ENCODE measurements around the gene GUCA2B.

GUCA2B gene

DNA sequence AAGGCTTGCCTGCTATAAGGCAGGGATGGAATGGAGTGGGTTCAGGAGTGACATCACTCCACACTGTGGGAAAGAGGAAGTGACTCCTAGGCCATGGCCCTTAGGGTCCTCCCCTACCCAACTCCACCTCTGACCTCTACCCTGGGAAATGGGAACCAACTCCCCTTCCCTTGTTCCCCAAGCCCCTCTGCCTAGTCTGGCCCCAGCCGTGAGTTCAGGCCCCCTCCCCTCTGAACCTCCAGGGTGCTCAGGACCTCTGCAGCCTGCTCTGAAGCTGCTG, 15.1 kb downstream of the GUCA2B start:
- no peak for FAIRE-seq

DNA sequence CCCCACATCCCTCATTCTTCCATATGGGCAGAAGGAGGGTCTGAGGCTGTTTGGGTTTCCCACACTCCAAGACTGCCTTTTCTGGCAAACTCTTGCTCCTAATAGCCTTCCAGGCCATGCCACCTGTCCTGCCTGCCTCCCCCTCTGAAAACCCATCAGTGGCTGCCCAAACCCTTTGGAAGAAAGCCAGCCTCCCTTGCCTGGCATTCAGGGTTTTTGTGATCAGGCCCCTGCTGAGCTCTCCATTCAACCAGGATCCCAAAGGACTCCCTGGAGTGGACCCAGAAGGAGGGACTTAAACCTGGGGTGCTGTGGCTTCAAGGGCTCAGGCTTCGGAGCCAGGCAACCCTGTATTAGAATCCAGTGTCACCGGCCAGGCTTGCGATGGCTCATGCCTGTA, 15.6 kb downstream of the GUCA2B start:
- FAIRE-seq: no peak

DNA sequence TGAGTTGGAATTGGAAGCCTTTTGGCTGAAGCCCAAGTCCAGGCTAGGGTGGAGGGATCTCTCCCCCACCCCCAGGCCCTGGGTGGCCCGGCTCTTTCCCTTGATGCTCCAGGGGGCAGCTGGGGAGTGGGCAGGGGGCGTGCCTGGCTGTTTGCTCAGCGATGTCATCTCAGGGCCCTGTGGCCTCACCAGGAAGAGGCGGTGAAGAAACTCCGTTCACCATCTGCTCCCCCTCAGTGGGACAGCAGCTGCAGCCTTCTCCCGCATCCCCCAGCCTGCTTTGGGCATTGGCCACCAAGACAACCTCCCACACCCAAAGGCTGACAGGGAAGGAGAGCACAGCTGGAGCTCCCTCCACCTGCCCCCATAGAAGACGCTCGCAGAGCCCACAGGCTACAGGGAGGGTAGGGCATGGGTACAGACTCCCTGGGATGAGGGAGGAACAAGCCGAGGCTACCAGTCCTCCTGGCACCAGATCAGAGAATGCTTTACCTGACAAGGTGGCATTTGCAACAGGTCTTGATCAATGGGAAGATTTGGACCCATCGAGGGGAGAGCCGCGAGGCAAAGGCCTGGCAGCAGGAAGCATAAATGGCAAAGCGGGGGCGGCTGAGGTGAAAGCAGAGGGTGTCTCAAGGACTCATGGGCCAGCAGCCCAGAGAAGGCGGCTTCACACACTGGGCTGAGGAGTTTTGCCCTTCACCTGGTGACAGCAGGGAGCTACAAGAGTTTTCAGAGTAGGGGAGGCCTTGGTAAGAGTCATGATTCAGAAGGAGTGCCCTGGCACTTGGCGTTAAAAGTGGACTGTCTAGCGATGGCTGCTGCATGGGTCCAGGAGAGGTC, 17.8 kb downstream of the GUCA2B start:
- no peak for FAIRE-seq

DNA sequence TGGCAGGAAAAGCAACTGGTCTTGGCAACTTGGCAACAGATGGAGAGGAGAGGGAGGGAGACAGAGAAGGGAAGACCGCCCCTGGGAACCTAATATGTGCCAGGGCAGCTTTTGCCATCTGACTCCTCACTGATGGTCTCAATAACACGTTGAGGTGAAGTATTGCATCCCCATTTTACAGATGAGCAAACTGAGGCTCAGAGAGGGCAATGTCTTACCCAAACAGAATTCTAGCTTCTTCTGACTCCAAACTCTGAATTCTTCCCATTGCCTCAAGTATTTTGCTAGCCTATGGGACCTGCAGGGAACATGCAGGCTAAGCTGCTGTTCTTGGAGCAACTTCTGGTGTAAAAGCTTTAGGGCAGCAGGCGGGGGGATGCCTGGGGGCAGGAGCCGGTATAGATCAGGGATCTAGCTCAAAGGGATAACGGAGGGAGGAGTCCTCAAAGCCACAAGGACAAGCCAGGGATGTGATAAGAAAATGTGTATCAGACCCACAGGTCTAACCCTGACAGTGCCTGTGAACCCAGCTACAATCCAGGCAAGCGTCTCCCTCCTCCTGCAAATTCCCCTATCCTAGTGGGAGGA, 18.6 kb downstream of the GUCA2B start:
- no peak for FAIRE-seq

DNA sequence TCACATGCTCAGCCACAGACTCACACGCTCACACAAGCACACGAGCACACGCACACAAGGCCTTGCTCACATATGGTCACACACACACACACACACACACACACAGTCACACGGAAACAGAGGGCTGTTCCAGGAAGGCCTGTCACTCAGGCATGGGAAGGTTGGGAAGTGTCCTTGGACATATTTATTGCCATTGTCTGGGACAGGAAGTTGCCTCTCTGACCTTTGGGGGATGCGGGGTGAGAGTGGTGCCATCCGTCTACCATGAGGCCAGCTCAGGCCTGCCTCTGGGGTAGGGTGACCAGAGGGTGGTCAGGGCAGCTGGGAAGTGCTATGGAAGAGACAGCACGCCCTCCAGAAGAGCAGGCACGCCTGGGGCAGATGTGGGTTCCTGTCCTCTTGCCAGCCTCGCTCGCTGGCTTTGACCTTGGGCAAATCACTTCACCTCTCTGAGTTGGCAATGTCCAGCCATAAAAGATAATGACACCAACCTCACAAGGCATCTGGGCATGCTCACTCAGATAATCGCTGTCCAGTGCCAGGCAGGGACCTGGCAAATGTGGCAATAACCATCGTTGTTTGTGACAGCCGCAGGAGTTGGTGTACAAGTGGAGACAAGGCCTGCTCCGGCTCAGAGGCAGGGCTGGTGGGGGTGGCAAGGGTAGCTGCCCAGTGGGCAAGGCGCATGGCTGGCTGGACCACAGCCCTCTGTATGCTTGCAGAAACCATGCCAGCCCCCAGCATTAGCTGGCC, 19.3 kb downstream of the GUCA2B start:
- FAIRE-seq: no peak

DNA sequence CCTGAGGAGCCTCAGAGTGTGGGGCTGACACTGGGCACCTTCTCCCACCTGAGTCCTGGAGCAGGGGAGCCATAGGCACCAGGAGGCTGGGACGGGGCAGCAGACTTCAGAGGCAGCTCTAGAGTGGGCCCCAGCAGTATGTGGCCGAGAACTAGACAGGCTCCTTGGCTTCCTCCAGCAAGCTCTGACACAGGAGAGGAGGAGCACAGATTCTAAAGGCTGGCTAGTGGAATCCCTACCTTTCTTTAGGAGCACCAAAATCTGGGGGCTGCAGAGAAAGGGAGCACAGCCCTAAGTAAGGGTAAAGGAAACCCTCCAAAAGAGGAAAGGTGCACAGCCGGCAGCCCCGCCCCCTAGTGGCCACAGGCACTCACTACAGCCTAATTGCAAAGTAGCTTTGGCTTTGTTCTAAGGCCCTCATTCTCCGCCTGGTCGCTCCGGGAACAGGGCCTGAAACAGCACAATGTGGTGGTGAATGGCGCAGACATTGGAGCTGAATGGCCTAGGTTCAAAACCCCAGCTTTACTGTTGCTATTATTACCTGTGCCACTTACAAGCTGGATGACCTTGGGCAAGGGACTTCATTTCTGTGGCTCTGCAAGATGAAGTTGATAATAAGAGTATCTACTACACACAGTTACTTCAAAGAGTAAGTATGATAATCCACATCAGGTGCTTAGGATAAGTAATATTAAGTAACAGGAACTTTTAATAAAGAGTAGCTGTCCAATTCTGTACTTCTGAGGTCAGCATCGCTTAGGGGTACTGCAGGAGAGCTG, 20.1 kb downstream of the GUCA2B start:
- no peak for FAIRE-seq

DNA sequence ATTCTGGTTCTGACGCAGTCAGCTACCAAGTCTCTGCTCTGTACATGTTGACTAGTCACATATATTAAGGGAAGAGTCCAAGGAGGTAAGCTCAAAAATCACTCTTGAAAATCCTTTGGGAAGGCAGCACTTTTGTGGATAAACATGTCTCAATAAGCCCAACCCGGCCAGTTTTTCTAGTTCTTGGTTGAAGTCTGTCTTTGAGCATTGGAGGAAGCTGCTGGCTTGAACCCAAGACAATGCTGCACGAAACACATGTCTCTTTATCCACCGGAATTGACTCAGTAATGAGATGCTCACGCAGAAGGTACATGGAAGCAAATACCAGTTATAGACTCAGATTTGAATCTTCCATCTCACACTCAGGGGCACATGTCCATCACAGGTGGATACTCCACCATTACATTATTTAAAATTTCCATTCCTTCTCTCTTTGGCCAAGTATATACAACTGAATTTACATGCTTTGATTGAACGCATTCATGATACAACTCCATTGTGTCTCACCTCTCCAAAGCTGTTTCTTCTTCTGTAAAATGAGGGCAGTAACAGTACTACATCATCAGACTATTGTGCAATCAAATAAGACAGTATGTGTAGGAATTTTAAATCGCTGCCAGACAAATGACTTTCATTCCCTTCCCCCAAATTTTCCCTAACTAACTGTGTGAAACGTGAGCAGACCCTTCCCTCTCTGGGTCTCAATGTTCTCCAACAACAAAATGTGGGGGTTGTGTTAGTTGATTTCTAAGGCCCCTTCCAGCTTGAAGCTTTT, 20.9 kb downstream of the GUCA2B start:
- no peak for FAIRE-seq

DNA sequence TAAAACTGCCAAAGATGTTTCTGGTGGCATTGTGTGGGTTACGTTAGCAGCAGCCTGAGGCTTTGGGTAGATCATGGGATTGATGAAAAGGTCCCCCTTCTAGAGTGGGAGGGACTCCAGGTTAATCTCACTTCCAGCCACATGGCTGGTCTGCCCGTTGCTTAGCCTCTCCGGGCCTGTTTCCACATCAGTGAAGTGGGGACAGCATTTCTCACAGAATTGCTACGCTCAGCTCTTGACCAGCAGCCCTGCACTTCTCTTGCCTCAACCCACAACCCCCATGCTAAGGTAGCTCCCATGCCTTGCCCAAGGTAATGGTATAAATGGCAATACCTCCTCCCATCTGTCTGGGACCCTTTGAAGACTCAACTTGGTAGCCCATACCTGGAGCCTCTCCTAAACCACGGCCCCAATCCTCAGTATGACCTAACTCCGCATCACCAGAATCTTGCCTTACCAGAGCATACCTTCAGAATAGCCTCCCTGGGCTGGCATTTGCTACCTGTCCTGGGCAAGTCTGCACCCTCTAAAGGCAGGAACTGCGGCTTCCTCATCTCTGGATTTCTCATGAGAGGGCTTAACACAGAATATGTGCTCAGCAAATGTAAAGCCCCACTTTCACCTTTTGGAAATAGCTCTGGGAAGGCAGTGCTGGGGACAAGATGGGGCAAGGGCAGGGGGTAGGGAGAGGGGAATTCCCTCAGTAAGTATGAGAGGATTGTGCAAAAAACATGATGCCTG, 22.3 kb downstream of the GUCA2B start:
- no peak for FAIRE-seq

DNA sequence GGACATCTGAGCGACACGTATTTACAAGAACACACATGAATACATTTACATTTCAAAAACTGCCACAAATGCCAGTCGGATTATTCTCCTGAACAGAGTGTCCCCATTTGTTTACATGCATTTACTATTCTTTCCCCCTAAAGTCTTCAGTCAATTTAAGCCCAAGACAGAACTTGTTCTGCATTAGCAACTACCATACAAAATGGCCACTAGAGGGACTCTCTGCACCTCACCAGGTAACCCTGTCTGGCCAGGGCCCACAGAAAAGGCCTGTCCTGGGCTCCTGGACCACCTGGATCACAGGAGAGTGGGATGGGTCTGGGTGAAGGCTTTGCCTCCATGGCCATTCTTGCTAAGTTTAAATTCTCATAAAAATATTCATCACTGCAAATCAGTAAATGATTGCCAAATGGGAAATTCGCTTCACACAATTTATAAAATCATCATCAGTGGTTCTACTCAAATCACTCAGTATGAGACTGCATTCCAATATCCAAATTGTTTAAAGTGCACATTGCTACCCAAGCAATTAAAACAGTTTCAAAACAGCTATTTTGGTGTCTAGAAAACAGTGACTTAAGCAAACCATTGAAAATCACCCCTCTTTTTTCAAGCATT, 23.8 kb downstream of the GUCA2B start:
- no peak for FAIRE-seq

DNA sequence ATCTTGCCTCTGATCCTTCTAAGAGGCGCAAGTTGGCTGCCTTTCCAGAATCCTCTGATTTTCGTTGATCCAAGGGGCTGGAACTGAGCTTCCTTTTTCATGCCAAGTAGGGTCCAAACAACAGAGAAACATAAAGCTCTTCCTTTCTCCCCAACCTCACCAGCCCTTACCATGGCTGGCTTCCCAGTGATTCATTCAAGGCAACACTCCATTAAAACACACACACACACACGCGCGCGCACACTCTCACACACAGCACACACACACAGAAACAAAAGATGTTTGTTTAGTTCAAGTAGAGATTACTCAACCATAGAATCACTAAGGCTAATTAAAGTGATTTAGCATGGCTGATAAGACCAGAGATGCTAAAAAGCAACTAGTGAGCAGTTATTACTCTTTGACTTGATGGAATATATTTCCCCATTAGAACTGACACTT, 24.4 kb downstream of the GUCA2B start:
- no peak for FAIRE-seq

DNA sequence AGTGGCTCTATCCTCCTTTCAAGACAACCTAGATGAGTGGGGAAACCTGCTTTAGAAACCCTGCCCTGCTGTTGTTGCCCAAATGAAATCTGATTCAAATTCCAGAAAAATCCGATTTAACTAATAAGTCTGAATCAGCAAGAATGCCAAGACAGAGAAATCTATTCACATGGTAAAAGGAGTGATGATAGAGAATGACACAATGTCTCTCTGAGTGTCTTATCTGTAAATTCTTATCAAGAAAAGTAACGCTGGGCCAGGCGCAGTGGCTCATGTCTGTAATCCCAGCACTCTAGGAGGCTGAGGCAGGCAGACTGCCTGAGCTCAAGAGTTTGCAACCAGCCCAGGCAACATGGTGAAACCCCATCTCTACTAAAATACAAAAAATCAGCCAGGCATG, 25.0 kb downstream of the GUCA2B start:
- FAIRE-seq: no peak

DNA sequence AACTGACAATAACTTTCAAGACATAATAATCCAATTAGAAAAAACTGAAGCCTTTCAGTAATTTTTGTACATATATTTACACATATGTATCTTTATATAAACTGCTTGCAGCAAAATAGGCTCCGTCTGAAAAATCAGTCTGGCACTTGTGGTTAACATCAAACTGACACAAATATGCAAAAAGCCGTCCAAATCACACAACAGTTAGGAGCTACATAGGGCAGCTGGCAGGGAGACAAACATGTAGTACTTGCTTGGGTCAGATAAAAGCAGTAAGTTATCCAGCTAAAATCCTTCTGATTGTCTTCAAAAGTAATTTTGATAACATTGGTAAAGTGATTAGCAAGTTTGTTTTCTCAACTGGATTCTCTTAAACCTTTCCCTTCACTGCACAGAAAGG, 26.1 kb downstream of the GUCA2B start:
- FAIRE-seq: no peak

DNA sequence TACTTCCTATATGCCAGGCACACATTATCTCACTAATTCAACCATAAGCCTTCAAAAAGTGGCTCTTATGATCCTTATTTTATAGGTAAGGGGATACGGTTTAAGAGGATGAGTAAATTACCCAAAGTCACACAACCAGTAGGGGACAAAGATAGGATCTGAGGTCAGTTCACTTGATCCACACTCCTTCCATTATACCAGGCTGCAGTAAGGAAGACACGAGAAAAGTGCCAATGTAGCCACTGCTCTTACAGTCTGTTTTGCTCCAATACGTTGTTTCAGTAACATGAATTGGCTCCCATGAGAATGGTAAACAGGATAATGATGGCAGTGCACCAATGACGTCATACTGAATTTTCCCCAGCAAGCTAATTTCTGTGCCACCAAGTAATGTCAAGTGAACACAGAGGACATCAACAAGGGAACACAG, 26.7 kb downstream of the GUCA2B start:
- no peak for FAIRE-seq

DNA sequence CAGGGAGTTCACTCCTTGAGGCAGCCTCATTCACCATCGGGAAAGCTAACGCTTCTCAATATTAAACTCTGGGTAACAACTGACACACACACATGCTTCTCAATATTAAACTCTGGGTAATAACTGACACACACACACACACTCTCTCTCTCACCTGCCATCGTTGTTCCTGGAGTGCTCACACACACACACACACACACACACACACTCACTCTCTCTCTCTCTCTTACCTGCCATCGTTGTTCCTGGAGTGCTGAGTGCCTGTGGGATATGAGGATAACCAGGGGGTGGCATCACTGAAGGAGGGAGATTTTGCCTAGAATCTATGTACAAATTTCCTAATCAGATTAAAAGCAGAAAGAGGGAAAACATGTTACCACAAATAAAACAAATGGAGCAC, 28.5 kb downstream of the GUCA2B start:
- no peak for FAIRE-seq

DNA sequence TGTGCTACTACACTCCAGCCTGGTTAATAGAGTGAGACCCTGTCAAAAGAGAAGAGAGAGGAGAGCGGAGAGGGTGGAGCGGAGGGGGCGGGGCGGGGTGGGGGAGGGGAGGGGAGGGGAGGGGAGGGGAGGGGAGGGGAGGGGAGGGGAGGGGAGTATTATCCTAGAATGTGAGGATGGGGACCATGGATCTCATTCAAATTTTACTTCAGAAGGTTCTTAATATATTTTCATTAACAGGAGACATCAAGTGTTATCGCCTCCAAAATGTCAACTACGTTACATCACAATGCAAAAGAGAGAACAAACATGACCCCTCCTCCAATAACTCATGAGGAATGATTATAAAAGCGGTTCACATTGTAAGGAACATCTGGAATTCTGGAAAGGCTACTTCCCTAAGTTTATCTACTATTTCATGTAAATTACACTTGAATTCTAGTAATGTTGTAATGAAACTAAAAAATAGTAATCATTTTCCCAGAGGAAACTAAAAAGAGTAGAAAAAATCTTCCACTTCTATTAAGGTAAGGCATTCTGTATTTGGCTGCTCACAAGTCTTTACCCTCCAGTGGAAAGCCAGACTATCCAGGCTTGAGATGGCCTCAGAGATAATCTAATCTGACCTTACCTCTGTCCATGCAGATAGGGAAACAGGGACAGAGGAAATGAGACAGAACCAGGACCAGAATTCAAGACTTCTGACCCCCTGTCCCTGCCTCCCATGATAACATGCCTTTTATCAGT, 30.2 kb downstream of the GUCA2B start:
- FAIRE-seq: no peak

DNA sequence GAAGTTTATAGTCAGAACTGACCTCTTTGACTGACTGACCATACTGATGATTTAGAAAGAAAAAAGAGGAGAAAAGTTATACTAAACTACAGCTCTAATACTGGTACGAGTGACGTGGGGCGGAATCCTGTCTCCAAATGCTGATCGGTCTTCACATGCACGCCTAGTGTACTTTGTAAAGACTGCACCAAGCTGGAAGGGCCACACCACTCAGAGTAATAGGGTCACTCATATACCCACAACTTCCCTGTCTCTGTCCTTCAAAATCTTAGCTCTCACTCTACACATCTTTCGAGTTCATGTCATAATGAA, 30.7 kb downstream of the GUCA2B start:
- FAIRE-seq: no peak

DNA sequence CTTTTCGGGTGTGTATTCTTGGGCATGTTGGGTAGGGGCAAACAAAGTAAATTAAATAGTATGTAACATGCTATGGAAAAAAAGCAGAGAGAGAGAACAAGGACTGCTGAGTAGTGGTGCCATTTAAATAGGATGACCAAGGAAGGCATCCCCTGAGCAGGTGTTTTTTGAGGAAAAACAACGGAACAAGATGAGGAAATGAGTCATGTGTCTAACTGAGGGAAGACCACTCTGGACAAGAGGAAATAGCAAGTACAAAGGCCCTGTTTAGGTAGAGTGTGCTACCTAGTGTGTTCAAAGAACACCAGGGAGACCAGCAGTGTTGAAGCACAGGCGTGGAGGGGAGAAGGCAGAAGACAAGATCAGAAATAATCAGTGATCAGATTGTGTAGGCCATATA, 31.4 kb downstream of the GUCA2B start:
- no peak for FAIRE-seq

DNA sequence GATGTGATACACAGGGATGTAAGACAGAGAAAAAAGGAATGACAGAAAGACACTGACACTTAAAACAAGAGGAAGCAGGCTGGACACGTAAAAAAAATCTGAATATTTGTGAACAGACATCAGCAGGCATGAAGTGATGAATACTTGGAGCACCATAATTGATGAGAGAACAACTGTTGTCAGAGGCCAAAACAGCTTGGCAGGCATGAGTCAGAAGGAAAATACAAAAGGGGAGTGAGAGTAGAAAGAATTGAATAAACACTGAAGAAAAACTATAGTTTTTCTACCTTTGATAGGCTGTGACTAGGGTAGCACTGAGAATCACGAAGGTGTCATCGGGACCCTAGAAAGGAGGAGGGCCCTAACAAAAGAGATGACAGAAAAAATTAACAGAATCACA, 32.9 kb downstream of the GUCA2B start:
- FAIRE-seq: no peak

DNA sequence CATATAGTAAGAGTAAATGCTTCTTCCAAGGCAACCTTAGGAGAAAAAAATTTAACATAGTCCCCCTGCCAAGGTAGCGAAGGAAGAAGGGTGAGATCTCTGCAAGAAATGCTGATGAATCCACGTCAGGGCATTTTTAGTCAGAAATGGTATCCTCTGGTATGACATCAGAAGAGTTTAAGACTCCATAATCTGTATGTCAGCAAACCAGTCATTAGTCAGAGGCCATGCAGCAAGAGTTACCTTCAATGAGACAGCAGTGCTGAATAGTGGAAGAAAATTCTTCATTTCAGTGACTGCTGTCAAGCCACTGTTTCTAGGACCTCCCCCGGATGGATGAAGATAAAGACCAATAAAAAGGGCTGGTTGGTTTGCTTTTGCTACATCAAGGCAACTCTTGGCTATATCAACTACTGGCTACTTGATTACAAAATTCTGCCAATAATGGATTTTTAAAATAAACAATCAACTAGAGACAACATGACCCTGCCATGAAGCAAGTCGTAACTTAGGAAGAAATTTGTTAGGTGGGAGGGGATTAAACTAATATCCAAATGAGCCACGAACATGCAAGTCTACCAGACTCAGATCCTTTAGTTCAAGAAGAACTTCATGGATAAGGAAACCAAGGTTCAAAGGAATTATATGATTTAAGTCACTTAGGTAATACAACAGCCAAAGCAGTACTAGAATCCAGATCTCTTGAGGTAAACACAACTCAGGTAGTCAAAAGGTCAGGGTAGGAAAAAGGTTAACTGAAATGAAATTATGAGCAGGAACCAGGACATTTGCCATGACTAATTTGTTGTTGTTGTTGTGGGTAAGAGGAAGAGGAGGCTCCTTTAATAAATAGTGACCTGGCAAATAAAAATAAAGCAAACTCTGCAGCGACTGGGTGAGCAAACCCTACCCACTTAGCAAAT, 37.0 kb downstream of the GUCA2B start:
- no peak for FAIRE-seq

DNA sequence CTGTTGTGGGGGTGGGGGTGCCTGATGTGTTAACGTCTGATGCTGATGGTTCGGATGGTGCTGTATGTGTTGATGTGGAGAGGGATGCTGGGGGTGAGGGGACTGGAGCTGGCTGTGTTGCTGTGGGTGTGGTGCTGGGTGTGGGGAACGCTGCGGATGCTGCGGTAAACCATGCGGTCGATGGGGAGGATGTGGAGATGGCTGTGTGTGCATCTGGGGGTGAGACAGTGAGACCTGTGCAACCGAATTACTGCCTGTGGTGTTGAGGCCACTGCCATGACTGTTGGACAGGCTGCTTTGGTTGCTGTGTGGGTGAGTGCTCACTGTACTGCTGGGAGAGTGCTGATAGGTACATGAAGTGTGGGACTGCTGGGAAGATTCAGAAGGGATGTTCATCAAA, 38.1 kb downstream of the GUCA2B start:
- no peak for FAIRE-seq

All from A204.1 (cell line).